Fibroblast of lung (primary cell): ENCODE data around the gene TRIM26.

Source experiments
- CTCF ChIP-seq, 2 donors: IDR thresholded peaks in 1 of 2; conservative IDR thresholded peaks in 1 of 2; 1 replicate in 1 of 2; 2 replicates in 1 of 2; pipeline ENCODE4 v1.5.1; 2011 to 2012; ENCODE audit warnings: low read length in 2 of 2, control low read depth in 1 of 2, inconsistent platforms in 1 of 2, low read depth in 1 of 2, mild to moderate bottlenecking in 1 of 2
- EZH2 ChIP-seq: IDR thresholded peaks from 2 replicates; pipeline ENCODE4 v1.5.1; 2012; ENCODE audit warnings: low read length, control low read depth, mild to moderate bottlenecking; ENCODE audit errors: missing control alignments

GRCh38 chr6:30227242-30227722 is 14.1 kb upstream of the TRIM26 start:
- TF ChIP-seq CTCF (conservative IDR thresholded peaks at IDR 0.05 in 1 of 2, IDR thresholded peaks at IDR 0.05 in 1 of 2; ENCODE audit: low read depth in 1 of 2, low read length in 2 of 2) = no peak
- TF ChIP-seq EZH2 = no peak
